HG02884 (cell line): ENCODE measurements around the gene IQCF5.
"Not testable (repeated sequence)": the region's sequence is repeated elsewhere in the genome, so short reads cannot be mapped to it uniquely, and the experiment has no call there.

Source experiments
- ATAC-seq: cut with Tn5 transposase; IDR thresholded peaks from one replicate; pipeline ENCODE4 v1.9.1; 2021; ENCODE audit warnings: mild to moderate bottlenecking, moderate library complexity; ENCODE audit not compliant: unreplicated experiment

IQCF5 gene

DNA sequence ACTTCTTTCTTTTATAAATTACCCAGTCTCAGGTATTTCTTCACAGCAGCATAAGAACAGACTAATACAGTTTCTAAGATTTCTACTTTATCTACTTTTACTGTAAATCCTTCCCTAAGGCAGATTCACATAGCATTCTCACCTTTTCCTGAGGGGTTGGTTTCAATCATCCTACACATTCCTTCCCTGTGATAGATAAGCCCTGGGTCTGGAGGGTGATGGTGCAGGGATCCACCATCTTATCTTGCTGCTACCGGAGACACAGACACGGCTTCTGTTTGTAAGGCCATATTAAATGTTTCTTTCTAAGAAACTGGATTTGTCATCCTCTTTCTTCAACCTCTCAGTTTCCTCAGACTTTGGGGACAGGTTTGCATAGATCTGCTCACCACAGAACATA, 6.1 kb downstream of the IQCF5 start:
- no peak for ATAC-seq

DNA sequence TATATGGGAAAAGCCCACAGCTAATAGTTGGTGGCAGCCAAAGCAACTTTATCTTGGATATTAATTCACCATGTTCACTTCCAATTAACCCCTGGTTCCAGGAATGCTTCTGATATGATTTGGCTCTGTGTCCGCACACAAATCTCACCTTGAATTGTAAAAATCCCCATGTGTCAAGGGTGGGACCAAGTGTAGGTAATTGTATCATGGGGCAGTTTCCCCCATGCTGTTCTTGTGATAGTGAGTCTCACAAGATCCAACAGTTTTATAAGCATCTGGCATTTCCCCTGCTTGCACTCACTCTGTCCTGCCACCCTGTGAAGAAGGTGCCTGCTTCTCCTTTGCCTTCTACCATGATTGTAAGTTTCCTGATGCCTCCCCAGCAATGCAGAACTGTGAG, 6.5 kb downstream of the IQCF5 start:
- ATAC-seq, result not testable (repeated sequence)

DNA sequence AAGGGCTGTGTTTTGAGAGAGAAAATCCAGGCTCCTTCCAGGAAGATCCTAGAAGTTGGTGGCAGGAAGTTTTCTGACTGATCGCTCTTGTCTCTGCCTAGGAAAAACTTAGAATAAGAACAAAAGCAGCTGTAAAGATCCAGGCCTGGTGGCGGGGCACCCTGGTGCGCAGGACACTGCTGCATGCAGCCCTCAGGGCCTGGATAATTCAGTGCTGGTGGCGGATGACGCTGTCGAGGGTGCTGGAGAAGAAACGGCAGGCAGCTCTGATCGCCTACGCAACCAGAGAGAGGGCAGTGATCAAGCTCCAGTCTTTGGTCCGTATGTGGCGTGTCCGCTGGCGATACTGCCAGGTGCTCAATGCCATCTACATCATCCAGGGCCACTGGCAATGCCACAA, 12.5 kb downstream of the IQCF5 start:
- ATAC-seq, result no peak

DNA sequence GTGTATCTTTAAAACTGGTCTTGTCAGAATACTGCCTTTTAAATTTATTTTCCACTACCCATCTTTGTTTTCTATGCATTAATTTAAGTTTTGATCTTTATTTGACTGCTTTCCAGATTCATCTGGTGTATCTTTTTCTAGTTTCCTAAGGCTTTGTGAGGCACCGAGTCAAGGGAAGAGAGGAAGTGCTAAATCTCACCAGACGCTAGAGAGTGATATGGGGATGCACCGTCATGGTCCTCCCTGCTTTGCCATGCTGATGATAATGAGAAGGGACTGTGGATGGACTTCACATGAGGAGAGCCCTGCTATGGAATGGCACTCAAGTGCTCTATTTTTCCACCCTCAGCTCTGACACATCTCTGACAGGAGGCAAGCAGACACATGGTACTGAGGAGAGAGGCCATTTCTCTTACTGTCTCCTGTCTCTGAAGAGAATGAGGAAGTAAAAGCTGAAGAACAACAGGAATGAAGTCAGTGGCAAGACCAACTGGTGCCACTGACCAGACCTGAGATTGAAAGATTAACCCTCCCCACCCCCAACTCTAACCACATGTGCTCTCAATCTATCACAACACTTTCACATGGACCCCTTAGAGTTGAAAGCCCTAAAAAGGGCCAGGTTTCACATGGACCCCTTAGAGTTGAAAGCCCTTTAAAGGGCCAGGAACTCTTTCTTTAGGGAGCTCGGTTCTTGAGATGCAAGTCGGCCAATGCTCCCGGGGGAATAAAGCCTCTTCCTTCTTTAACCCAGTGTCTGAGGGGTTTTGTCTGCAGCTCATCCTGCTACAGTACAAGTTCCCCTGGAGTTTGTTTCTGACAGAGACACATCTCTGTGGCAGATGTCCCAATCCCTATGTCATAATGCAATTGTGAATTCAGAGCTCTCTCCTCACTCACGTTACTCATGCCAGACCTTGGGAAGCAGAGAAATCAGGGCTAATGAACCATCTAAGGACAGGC, 14.4 kb downstream of the IQCF5 start, which contains the start of gene IQCF2:
Gene IQCF2, plus strand, starts transcription at position 913 of the 963 bp plus-strand sequence. CDS start 52 bp downstream, outside the sequence.
- no peak for ATAC-seq

DNA sequence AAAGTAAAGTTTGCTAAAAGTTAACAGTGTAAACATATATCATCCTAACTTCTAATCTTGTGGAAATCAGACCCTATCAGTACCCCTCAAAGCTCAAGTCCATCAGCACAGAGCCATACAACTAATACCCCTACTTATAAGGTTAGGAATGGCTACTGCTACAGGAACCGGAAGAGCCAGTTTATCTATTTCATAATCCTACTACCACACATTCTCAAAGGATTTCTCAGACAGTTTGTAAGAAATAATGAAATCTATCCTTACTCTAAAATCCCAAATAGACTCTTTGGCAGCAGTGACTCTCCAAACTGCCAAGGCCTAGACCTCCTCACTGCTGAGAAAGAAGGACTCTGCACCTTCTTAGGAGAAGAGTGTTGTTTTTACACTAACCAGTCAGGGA, 20.0 kb downstream of the IQCF5 start:
- ATAC-seq, result not testable (repeated sequence)

DNA sequence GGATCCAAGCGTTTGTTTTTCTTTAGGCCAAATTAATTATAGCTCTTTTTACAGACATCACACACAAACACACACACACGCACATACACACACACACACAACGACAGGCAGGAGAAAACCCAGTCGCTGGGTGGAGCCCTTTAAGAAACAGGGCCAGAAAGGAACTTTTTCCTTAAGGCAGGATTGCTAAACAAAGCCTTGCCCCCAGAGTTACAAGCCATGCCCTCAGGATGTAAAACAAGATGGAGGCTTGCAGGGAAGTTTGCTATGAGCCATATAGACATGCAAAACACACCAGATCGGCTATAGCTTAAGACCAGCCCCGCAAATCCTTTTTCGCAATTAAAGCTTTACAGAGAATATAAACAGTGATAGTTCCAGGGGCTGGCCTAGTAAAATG, 30.3 kb downstream of the IQCF5 start:
- no peak for ATAC-seq

DNA sequence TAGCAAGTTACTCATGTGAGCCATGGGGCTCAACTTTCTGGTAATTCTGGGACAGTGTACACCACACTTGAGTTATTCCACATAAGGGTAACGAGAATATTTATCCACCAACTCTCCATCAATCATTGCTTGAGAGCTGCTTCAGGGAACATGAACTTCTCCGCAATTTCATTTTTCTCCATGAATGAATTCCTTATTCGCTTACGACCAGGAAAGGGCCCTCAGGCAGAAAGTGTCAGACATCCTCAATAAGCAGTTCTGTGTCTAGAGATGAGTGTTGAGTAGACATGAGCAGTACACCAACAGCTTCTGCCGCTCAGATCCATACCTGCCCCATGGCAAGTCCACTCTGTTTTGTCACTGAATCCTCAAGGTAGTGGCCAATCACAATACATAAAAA, 38.8 kb downstream of the IQCF5 start:
- no peak for ATAC-seq

DNA sequence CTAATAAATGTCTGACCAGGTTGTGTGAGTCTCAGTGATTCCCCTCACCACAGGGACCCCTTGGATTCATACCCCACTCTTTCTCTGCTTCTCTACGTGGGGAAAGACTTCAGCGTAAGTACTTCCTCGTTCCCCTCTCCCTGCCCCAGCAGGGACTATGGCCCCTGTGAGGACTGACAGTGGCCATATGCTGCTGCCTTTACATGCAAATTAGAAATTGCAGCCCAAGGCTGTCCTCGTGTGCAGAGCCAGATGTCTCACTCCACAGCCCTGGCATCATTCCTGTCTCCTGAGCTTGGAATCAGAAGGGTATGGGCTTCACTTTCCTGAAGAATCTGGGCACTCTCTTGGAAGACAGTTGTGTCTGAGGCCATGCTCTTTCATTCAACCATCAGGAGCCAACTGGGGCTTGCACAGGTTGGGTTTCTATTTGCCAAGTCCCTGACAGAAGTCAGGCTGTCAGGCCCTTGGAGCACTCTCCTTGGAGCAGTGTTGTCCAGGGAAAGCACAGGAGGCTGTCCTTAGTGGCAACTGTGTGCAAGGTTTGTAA, 44.5 kb downstream of the IQCF5 start:
- ATAC-seq, result no peak

DNA sequence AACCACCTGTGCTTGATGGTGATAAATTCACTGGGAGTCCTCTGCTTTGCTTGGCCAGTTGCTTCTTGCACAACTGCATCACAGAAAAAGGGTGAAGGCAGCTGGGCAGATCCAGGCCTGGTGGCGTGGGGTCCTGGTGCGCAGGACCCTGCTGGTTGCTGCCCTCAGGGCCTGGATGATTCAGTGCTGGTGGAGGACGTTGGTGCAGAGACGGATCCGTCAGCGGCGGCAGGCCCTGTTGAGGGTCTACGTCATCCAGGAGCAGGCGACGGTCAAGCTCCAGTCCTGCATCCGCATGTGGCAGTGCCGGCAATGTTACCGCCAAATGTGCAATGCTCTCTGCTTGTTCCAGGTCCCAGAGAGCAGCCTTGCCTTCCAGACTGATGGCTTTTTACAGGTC, 45.1 kb downstream of the IQCF5 start:
- no peak for ATAC-seq

DNA sequence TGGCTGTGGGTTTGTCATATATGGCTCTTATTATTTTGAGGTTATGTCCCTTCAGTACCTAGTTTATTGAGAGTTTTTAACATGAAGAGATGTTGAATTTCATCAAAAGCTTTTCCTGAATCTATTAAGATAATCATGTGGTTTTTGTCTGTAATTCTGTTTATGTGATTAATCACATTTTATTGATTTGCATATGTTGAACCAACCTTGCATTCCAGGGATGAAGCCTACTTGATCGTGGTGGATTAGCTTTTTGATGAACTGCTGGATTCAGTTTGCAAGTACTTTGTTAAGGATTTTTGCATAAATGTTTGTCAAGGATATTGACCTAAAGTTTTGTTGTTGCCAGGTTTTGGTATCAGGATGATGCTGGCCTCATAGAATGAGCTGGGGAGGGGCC, 47.1 kb downstream of the IQCF5 start:
- ATAC-seq, result no peak
